Hematopoietic multipotent progenitor cell treated with erythropoietin and hydrocortisone succinate and interleukin-3 and kit ligand, for 6 days (in vitro differentiated cells): ENCODE data around the gene OPN4.

Source experiments
- DNase-seq: peaks from one replicate; pipeline ENCODE4 v3.0.0-alpha.2; 2015

Gene OPN4

DNA sequence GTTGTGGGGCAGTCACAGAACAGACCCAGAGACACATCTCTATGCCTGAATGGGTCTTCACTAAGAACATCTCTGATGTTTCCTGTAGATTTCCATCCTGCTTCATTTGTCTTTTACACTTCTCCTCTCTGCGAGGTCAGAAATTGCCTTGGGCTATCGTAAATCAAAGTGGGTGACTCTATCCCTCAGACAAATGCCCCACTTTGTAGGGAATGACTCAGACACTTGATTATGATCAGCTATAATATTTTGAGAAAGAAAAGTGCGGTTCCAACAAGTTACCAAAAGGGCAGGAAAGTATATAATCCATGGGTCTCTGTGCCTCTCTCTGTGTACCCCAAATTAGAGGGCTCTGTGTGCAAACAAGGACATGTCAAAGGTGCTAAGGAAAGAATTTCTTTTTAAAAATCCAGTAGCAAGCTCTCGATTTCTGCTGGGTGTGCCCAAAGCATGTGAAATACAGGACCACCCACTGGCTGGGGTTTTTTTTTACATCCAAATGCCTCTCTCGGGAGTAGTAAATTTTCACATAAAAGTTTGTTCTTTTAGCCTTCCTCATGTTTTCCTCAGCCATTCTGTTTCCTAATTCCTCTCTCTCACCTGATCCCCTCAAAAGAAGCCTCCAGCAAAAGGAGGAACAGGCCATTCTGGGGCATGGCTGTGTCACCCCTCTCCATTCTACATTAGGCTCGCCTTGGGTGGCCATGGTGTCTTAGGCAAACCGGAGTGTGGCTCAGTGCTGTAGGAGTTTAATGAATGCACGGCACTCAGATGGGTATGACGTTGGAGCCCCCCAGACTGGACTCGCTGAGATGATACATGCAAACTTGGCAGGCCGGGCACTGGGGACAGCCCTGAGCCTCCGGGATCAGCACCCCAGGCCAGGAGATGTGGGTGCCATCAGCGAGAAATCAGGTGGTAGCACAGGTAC lies 6.3 kb upstream of the OPN4 start:
- DNase-seq, result no peak

DNA sequence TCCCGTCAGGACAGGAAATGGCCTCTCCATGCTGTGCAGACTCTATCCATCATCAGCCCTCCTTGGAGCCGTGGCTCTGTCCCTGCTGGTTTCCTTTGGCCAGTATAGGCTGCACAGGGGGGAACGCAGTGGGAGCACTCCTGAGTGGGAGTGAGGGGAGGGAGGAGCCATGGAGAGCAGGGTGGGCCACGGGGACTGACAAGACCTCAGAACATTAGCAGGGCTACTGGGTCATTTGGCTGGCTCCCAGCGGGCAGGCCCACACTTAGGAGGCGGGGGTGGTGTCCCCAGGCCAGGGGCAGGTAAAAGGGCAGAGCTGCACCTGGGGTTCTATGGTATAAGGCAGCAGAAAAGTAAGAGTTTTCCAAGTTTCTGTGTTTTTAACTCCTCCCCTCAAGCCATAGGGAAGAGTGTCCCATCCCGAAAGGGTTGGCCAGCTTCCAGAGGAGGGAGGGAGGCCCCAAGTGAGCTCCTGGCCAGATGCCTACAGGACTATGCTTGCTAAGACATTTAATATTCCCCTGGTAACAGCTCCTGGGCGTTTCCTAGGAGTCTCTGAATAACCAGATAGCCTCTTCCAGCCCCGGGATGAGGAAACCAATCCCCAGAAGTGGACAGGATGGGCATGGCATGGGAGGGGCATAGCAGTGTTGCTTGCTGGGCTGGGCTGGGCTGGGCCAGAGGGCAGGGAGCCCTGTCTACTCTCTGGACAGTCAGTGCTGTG lies 5.5 kb upstream of the OPN4 start:
- DNase-seq, result no peak

DNA sequence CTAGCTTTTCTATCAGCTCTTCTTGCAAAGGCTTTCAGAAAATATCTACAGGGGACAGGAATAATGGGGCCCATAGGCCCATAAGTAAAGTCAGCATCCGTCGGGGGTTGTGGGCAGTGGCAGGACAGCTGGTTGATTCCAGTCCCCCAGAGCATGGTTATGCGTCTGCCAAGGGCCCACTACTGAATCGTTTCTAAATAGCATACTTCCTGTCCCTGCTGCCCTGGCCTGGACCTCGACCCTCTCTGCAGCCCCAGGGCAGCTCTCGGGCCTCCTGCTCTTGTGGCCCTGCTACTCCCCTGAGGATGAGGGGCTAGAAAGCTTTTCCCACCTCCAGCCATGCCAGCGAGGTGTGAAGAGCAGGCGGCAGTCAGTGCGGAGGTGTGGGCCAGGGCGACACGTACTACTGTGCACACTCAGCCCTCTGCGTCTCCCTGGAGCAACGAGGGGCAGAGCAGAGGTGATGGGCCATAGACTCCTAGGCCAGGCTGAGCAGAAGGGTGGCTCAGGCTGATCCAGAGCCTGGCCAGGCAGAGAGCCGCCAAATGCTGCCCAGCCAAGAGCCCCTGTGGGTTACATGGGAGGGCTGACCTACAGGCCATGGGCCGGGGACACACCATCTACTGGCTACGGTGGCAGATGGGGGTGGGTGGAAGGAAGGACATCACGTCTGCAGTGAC lies 4.7 kb upstream of the OPN4 start:
- no peak for DNase-seq

DNA sequence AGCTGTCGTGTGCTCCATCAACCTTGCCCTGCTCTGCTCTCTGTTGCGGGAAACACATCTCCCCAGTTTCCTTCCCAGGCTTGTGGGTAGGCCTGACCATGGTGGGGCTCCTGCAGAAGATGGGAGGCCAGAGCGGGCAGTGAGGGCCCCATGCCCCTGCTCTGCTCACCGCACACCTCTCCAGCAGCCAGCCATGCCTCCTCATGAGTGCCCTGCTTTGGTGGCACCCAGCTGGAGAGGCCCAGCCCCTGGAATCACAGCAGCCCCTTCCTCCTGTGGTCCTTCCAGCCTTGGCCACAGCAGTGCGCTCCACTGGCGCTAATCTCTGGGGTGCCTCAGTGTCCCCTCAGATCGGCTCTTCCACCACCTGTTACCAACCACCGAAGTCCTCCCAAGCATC lies 4.2 kb upstream of the OPN4 start:
- no peak for DNase-seq

DNA sequence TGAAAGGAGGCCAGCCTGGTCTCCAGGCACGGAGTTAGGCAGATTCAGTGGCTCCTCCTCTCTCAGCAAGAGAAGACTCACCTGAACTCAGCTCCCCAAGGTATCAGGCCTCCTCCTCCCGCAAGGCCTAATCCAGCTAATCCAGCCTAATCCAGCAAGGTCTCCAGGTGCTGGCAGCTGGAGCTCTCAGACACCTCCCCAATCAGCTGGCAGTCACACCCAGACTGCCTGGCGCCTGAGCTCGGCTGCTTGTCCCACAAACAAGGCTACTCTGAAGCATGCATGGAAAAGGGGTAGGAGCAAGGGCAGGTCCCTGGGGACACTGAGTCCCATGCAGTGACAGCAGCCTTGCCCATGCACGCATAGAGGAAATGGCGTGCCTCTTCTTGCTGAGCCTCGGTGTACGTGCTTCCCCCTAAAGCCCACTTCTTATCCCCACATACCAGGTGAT lies 3.3 kb upstream of the OPN4 start:
- DNase-seq, result no peak

DNA sequence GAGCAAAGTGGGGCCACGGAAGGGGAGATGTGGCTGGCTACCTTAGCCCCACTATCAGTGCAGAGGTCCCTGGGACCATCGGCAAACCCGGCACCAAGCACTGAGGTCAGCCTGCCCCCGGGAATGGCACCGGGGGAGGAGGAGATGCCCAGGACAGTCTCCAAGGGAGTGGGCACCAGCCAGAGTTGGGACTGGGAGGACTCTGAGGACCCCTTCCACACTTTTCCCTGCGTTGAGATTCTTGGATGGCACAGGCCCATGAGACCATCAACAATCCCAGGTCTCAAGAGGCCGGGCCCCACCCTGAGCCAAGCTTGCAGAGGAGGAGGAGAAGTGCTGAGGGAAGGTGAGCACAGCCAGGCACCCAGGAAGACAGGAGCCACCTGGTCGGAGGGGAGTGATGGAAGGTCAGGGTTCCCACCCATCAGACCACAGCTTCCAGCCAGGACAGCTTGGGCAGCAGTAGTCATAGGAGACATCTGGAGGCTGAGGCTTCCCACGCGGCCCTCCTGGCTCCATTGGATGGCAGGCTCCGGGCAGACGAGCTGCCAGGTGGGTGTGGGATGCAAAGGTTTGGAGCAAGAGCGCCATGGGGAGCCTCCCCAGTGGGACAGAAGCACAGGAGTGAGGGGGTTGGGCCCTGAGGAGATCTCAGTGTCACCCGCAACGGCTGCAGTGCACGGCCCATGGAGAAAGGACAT lies 2.6 kb upstream of the OPN4 start:
- no peak for DNase-seq

DNA sequence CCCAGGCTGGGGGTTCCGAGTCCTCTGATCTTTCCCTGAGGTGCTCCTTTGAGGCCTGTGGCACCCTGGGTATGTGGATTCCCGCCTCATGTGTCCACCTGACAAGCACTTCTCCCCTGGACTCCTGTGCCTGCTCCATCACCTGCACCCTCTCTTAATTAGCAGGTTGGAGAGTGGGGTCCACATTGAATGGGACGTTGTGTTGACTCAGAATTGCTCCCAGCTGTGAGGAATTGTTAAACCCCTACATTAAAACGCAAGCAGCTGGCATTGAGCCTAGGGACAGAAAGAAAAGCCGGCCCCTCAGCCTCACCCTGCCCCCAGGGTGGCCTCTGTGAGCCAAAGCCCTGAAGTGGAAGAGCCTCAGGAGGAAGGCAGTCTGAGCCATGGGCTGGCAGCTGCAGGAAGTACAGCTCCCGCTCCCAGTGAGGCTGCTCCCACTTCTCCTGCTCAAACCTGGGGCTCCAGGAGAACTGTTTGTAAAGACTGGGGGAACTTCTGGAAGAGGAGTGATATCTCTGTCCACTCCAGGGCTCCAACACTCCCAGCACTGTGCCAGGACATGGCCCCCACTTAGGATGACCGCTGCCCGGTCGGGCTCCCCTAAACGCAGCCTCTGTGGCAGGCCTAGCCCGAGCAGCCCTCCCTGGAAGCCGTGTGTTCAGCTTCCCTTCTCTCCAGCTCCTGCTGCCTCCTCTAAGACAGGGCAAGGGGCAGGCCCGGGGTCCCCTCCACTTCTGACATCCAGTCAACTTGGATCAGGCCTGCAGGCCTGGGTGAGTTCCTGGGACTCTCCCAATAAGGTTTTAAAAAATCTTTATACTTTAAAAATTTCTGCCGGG lies 1.8 kb upstream of the OPN4 start:
- no peak for DNase-seq

DNA sequence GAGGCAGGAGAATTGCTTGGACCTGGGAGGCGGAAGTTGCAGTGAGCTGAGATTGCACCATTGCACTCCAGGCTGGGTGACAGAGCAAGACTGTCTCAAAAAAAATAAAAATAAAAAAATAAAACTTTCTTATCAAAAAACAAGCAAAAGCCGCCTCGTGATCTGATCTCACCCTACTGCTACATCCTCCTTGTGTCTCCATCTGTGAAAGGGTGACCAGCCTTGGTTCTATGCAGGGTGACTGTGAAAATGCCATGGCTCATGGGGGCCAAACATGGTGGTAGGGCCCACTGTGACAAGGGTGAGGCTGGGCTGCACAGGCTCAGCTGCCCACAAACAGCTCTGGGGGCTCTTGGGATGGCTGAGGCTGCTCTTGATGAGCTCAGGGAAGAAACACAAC lies 968 bp upstream of the OPN4 start:
- DNase-seq, result no peak

DNA sequence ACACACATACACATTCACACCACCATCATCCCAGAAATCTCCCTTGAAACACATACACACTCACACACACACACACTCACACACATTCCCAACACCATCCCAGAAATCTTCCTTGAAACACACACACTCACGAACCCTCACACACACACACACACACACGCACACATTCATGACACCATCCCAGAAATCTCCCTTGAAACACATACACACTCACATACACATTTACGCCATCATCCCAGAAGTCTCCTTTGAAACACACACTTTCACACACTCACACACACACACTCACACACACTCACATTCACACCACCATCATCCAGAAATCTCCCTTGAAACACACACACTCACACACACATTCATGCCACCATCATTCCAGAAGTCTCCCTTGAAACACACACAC lies 360 bp upstream of the OPN4 start:
- no peak for DNase-seq

DNA sequence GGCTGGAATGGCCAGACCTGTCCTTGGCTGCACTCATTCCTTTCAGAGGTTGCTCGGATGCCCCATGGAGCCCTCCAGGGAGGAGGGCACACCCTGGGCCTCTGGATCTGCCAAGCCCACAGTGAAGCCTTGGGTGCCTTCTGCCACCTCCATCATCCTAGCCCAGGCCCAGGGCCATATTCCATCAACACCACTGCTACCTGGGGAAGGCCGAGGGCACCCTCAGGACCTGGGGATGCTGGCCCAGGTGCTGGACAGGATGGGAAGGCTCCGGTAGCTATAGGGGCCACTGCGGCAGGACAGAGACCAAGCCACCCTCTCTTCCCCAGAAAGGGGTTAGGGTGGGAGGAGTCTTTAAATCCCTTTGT lies 810 bp downstream of the OPN4 start:
- DNase-seq, result no peak

DNA sequence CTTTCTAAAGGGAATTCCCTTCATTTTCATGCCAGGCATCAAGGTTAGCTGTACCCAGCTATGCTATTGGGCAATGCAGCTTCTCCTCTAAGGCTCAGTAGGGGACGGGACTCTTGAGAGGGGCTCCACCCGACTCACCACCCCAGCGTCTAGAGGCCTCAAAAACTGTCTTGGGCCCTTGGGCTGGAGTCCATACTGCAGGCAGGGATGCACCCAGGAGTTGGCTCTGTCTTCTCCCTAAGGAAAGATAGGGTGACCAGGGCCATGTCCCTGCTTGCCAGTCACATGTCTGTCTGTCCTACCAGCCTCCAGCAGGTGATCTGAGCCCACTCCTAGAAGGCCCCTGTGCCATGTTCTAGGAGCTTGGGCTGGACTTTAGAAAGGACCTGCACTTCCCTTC lies 1.2 kb downstream of the OPN4 start:
- no peak for DNase-seq

DNA sequence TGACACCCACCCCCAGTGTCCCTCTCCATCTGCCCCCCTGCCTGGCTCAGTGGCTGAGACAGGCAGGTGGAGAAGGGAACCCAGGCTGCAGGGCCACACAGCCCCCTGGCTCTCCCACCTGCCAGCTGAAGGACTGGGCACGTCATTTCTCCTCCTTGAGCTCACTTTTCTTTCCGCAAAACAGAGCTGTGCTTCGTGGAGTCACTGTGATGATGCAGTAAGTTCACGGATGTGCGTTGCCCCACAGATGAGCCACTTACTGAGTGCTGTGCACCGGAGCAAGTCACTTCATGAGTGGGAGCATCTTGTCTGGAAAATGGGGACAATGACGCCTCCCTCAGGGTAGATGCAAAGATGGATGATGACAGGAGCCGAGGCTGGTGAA lies 2.7 kb downstream of the OPN4 start:
- DNase-seq, result no peak

DNA sequence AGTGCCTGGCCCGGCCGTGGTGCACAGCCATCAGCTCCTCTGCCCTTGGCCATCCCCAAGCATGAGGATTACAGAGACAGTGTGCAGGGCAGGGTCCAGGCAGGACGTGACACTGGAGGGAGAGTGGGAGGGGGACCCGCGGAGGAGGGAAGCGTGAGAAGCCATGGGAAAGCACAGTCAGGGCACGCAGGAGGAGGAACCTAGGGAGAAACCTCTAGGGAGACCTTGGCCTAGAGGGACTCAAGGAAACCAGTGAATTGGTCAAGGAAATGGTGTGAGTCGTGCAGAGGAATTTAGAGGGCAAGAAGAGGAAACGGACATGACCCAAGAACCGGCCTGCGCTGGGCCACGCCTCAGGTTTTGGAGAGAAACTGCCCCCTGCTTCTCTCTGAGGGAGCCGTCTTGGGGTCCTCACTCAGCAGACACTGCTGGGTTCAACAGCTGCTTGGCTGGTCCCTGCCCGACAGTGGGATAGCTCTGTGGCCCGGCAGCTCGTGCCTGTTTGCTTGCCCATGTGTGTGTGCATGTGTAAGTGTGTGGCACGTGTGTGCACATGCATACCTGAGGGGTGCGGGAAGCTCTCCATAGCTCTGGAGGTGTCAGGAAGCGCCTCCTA lies 3.2 kb downstream of the OPN4 start:
- DNase-seq, result no peak

DNA sequence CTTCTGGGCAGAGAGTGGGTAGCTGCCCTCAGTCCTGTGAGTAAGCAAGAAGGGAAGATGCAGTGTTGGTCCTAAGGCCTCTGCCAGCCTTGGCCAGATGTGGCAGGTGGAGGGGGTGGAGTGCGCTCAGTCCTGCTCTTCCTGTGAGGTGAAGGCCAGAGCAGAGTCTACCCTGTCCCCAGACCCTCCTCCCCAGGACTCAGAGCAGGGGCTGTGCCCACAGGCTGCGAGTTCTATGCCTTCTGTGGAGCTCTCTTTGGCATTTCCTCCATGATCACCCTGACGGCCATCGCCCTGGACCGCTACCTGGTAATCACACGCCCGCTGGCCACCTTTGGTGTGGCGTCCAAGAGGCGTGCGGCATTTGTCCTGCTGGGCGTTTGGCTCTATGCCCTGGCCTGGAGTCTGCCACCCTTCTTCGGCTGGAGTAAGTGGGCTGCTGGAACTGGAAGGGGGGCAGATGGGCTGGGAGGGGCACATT lies 4.0 kb downstream of the OPN4 start:
- no peak for DNase-seq

DNA sequence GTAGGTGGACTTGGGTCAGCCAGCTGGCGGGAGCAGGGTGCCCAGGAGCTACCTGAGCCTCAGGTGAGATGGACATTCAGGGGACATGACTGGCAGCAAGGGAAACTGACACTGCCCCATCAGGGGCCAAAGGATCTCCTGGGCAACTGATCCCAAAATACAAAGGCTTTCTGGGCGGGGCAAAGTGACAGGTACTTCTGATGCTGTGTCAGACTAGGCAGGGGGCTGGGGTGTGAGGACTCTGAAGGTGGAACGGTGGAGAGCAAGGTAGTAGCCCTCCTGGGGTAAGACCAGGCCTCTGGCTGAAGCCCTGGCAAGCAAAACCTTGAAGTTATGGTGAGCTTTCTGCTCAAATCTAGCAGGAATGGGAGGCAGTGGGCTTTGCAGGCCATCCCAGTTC lies 4.4 kb downstream of the OPN4 start:
- DNase-seq, result no peak

DNA sequence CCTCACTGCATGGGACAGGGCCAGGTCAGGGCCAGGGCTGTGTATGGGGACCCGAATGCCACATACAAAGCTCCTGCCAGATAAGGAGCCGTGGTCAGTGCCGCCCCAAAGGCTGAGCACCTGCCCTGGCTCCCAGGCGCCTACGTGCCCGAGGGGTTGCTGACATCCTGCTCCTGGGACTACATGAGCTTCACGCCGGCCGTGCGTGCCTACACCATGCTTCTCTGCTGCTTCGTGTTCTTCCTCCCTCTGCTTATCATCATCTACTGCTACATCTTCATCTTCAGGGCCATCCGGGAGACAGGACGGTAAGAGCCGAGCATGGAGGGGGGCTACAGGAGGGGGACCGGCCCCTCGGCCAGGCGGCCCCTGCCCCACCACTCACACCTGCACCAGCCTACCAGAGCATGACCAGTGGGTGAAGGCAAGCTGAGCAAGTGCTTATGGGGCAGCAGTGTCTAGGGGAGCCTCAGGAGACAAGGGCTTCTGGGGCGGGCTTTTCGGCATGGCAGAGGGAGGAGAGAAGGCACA lies 4.9 kb downstream of the OPN4 start:
- no peak for DNase-seq

DNA sequence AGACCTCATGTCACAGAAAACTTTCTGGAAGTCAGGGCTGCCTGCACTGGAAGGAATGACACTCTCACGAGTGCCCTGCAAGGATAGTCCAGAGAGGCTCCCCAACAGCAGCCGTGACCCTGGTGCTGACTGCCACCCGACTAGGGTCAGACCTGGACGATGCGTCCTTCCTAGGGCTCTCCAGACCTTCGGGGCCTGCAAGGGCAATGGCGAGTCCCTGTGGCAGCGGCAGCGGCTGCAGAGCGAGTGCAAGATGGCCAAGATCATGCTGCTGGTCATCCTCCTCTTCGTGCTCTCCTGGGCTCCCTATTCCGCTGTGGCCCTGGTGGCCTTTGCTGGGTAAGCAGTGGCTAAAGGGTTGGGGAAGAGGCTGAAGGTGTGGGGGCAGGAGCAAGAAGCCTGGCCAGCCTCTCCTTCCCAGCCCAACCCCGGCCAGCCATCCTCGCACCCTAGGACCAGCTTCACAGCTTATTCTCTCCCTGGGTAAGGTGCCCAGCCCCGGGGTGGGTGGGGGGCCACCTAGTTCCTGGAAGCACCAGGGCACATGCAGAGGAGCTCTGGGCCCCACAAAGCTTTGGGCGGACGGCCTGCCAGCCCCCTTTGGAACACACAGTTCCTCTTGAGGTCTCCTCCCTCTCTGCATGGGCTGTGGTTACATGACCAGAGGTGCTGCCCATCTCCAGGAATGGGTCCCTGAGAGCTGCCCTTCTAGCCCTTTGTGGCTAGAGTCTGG lies 5.5 kb downstream of the OPN4 start:
- DNase-seq, result no peak

DNA sequence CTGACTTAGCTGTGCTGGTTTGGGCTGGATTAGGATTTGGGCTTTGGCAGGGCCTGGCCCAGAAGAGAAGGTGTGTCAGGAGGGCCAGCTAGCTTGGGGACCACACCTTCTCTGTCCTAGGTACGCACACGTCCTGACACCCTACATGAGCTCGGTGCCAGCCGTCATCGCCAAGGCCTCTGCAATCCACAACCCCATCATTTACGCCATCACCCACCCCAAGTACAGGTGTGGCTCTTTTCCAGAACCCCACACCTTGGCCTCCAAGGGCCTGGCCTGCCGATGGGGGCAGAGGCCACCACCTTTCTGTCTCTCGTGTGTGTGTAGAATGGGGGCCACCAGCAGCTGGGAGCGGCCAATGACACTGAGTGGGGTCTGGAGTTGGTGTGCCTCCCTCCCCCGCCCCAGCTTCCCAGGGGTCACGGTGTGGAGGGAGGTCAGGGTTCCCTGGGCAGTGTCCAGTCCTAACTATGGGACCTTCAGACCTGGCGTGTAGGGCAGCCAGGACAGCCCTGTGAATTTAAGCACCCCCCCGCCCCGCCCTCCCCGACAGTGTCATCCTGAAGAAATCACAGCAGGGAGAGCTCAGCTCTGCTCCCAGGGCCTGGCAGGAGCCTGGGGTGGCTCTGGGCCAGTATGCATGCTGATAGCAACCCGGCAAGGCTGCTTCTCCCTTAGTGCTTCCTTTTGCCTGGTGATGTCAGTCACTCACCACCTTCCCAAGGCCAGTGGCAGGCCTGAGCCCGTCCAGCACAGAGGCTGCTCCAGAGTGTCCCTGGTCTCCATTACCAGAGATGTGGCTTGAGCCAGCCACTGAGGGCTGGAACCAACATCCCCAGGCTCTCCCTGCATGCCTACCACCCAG lies 7.0 kb downstream of the OPN4 start:
- no peak for DNase-seq

DNA sequence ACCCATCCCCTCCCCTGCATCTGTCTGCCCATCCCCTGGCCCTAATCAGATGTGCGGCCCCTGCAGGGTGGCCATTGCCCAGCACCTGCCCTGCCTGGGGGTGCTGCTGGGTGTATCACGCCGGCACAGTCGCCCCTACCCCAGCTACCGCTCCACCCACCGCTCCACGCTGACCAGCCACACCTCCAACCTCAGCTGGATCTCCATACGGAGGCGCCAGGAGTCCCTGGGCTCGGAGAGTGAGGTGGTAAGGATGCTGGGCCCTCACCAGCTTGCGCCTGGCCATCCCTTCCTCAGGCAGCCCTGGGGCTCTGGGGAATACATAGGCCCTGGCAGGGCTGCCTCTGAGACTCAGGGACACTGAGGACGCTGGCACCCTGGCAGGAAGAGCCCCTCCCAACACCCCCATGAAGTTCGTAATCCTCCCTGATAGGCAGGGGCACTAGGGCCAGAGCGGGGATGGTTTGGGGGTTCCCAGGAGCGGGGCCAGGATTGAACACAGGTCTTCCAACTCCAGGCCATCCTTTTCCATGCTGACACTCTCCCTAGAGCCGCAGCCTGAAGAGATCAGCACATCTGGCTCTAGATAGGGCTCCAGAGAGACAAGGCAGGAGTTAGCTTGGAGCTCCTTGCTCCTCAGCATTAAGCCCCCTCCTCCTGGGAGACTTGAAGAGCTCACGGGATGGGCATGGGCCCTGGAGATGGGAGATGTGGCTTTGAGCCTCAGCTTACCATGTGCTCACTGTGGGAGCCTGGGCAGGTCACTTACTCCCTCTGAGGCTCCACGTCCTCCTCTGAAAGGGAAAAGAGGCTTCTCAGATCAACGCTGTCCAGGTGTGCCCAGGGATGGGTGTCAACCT lies 8.1 kb downstream of the OPN4 start:
- no peak for DNase-seq
